WTC11 (cell line): ENCODE data around the gene STRADA.

ENCODE experiments used
- ATF1 ChIP-seq: sonication (generic); formaldehyde crosslinking; IDR thresholded peaks from 2 replicates; pipeline ENCODE4 v1.8.1; 2023; ENCODE audit warnings: mild to moderate bottlenecking, moderate library complexity, missing genetic modification reagents
- ATF3 ChIP-seq: sonication (generic); formaldehyde crosslinking; conservative IDR thresholded peaks from 2 replicates; pipeline ENCODE4 v1.8.1; 2022; ENCODE audit warnings: mild to moderate bottlenecking, missing genetic modification reagents
- ATF6 ChIP-seq: sonication (generic); formaldehyde crosslinking; IDR thresholded peaks from 2 replicates; pipeline ENCODE4 v1.8.1; 2023; ENCODE audit warnings: mild to moderate bottlenecking, missing genetic modification reagents
- CTCF ChIP-seq: fragments of 200-600 bp; IDR thresholded peaks from 2 replicates; pipeline ENCODE4 v1.8.0; 2022; ENCODE audit warnings: antibody characterized with exemption
- E2F5 ChIP-seq: sonication (generic); formaldehyde crosslinking; IDR thresholded peaks from 2 replicates; pipeline ENCODE4 v1.8.1; 2022; ENCODE audit warnings: mild to moderate bottlenecking, moderate library complexity, missing genetic modification reagents
- HMGXB4 ChIP-seq: sonication (generic); formaldehyde crosslinking; IDR thresholded peaks from 2 replicates; pipeline ENCODE4 v1.8.1; 2023; ENCODE audit warnings: mild to moderate bottlenecking, moderate library complexity, missing genetic modification reagents
- MAX ChIP-seq: sonication (generic); formaldehyde crosslinking; IDR thresholded peaks from 2 replicates; pipeline ENCODE4 v1.8.0; 2022; ENCODE audit warnings: mild to moderate bottlenecking, missing genetic modification reagents
- NFYB ChIP-seq: sonication (generic); formaldehyde crosslinking; conservative IDR thresholded peaks from 2 replicates; pipeline ENCODE4 v1.8.0; 2022; ENCODE audit warnings: low read depth, missing genetic modification reagents
- TCF7 ChIP-seq: sonication (generic); formaldehyde crosslinking; IDR thresholded peaks from 2 replicates; pipeline ENCODE4 v1.8.0; 2022; ENCODE audit warnings: mild to moderate bottlenecking, low read depth, missing genetic modification reagents, moderate library complexity
- USF2 ChIP-seq: sonication (generic); formaldehyde crosslinking; IDR thresholded peaks from 2 replicates; pipeline ENCODE4 v1.8.1; 2023; ENCODE audit warnings: mild to moderate bottlenecking, missing genetic modification reagents, moderate library complexity
- ZNF138 ChIP-seq: sonication (generic); formaldehyde crosslinking; conservative IDR thresholded peaks from 2 replicates; pipeline ENCODE4 v1.8.1; 2022; ENCODE audit warnings: mild to moderate bottlenecking, moderate library complexity, missing genetic modification reagents

- TF ChIP-seq CTCF: no peak
- TF ChIP-seq ATF6 (CRISPR knock-in tag): no peak
- TF ChIP-seq ZNF138 (CRISPR knock-in tag): no peak
- TF ChIP-seq ATF1: no peak
- TF ChIP-seq MAX (CRISPR knock-in tag): no peak
- no peak for TF ChIP-seq HMGXB4 (CRISPR knock-in tag)
- TF ChIP-seq USF2 (CRISPR knock-in tag): no peak
- no peak for TF ChIP-seq TCF7 (CRISPR knock-in tag)
- no peak for TF ChIP-seq ATF3 (CRISPR knock-in tag)
- TF ChIP-seq E2F5: no peak
- TF ChIP-seq NFYB (CRISPR knock-in tag): no peak
Observed at GRCh38 chr17:63685041-63685440, 56.6 kb downstream of the STRADA start.
